ENCODE measurements around the gene DMD. TPM values are rescaled to one million over a fixed set of nuclear protein-coding genes. Genes with fewer than 3 reads are reported as not detected.

DMD gene
- total RNA-seq, 3 donors from 2014 or later (not counting 1 experiment from before 2014, with no cell fraction given), result not detected

GRCh38 chrX:31166416-31166815 is 2044.9 kb downstream of the DMD start:
- intact Hi-C loops (cut with micrococcal nuclease), result no loop called here
- no peaks in the 10 kb centered on the region for H3K36me3 ChIP-seq (ENCODE audit: control insufficient read depth, insufficient read depth, low read length)
- DNase-seq, result no peak
- WGBS (ENCODE audit: insufficient coverage), result 91% methylated on average over 5 of the region's 5 CpGs
- no peaks in the 10 kb centered on the region for H3K27me3 ChIP-seq (ENCODE audit: control insufficient read depth, insufficient read depth, low read length)
- H3K4me1 ChIP-seq (ENCODE audit: control insufficient read depth, insufficient read depth, low read length), result no peaks in the 10 kb centered on the region
- no peaks in the 10 kb centered on the region for H3K9me3 ChIP-seq (ENCODE audit: control insufficient read depth, insufficient read depth, low read length)
- H3K36me3 Mint-ChIP-seq, result no peaks in the 10 kb centered on the region
- H3K27me3 Mint-ChIP-seq (ENCODE audit: low read depth in 2 of 2), result peaks cover 0 to 5% of the 10 kb centered on the region in 2 donors
- no peak overlapping the region for H3K27ac Mint-ChIP-seq
- ATAC-seq, result no peak
- H3K4me1 Mint-ChIP-seq, result no peaks in the 10 kb centered on the region
- no peak overlapping the region for H3K4me3 Mint-ChIP-seq
- peaks cover 12 to 15% of the 10 kb centered on the region in 2 donors for H3K9me3 Mint-ChIP-seq
- TF ChIP-seq, protein P1, sequence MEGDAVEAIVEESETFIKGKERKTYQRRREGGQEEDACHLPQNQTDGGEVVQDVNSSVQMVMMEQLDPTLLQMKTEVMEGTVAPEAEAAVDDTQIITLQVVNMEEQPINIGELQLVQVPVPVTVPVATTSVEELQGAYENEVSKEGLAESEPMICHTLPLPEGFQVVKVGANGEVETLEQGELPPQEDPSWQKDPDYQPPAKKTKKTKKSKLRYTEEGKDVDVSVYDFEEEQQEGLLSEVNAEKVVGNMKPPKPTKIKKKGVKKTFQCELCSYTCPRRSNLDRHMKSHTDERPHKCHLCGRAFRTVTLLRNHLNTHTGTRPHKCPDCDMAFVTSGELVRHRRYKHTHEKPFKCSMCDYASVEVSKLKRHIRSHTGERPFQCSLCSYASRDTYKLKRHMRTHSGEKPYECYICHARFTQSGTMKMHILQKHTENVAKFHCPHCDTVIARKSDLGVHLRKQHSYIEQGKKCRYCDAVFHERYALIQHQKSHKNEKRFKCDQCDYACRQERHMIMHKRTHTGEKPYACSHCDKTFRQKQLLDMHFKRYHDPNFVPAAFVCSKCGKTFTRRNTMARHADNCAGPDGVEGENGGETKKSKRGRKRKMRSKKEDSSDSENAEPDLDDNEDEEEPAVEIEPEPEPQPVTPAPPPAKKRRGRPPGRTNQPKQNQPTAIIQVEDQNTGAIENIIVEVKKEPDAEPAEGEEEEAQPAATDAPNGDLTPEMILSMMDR (IDR thresholded peaks at IDR 0.05), result no peak
- no peak overlapping the region for H3K4me3 ChIP-seq (ENCODE audit: low read length)
- H3K27ac ChIP-seq (ENCODE audit: low read length), result no peak overlapping the region

GRCh38 chrX:31165241-31166035 is 2045.9 kb downstream of the DMD start:
- H3K4me3 Mint-ChIP-seq, result no peak overlapping the region

DNA sequence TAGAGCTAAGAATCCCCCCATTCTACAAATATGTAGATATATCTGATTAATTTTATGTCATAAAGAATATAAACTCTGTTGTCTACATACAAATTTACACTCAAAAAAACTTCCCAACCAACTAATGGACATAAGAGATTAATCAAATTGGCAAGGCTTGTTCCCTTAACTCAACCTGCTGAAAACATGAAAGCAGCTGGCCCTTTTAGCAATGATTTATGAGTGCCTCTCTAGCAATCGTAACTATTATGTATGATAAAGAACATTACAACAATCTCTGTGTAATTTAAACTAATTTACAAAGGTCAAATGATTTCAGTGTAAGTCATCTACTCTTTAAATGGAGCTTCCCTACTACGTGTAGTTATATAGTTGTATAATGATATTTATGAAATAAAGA is 2056.4 kb downstream of the DMD start:
- H3K36me3 Mint-ChIP-seq, result no peaks in the 10 kb centered on the region
- Histone ChIP-seq H3K27me3 (ENCODE audit: control insufficient read depth, insufficient read depth, low read length) (no peaks in the 10 kb centered on the region), H3K4me3 (ENCODE audit: low read length) (no peak overlapping the region), H3K27ac (ENCODE audit: low read length) (no peak overlapping the region), H3K36me3 (ENCODE audit: control insufficient read depth, insufficient read depth, low read length) (no peaks in the 10 kb centered on the region), H3K9me3 (ENCODE audit: control insufficient read depth, insufficient read depth, low read length) (no peaks in the 10 kb centered on the region), H3K4me1 (ENCODE audit: control insufficient read depth, insufficient read depth, low read length) (no peaks in the 10 kb centered on the region)
- H3K27me3 Mint-ChIP-seq (ENCODE audit: low read depth in 2 of 2), result no peaks in the 10 kb centered on the region
- H3K27ac Mint-ChIP-seq, result no peak overlapping the region
- no peak for DNase-seq
- intact Hi-C loops (cut with micrococcal nuclease), result no loop called here
- no peak overlapping the region for H3K4me3 Mint-ChIP-seq
- TF ChIP-seq, protein P1 (IDR thresholded peaks at IDR 0.05), result no peak
- no peak for ATAC-seq
- WGBS (ENCODE audit: insufficient coverage), result no CpG with 5 or more reads among the region's 2 CpGs
- no peaks in the 10 kb centered on the region for H3K4me1 Mint-ChIP-seq
- H3K9me3 Mint-ChIP-seq, result peaks cover 0 to 4% of the 10 kb centered on the region in 2 donors

More at GRCh38 chrX:31165241-31166035, 2045.9 kb downstream of the DMD start:
- Histone ChIP-seq H3K27ac (ENCODE audit: low read length) (no peak overlapping the region), H3K36me3 (ENCODE audit: control insufficient read depth, insufficient read depth, low read length) (no peaks in the 10 kb centered on the region), H3K27me3 (ENCODE audit: control insufficient read depth, insufficient read depth, low read length) (no peaks in the 10 kb centered on the region), H3K9me3 (ENCODE audit: control insufficient read depth, insufficient read depth, low read length) (no peaks in the 10 kb centered on the region), H3K4me1 (ENCODE audit: control insufficient read depth, insufficient read depth, low read length) (no peaks in the 10 kb centered on the region), H3K4me3 (ENCODE audit: low read length) (no peak overlapping the region)
- TF ChIP-seq, protein P1 (IDR thresholded peaks at IDR 0.05), result no peak
- Mint-ChIP-seq H3K9me3 (peaks cover 12 to 13% of the 10 kb centered on the region in 2 donors), H3K27ac (no peak overlapping the region), H3K4me1 (no peaks in the 10 kb centered on the region), H3K27me3 (ENCODE audit: low read depth in 2 of 2) (no peaks in the 10 kb centered on the region), H3K36me3 (no peaks in the 10 kb centered on the region)
- intact Hi-C loops (cut with micrococcal nuclease), result no loop called here
- DNase-seq (no peak), ATAC-seq (no peak)
- WGBS (ENCODE audit: insufficient coverage), result 56% methylated on average over 3 of the region's 5 CpGs

Data from natural killer cell (primary cell).